MCF 10A (cell line): ENCODE measurements around the gene RFTN2. TPM values are rescaled to one million over a fixed set of nuclear protein-coding genes. Genes with fewer than 3 reads are reported as not detected.
"Not testable (repeated sequence)": the region's sequence is repeated elsewhere in the genome, so short reads cannot be mapped to it uniquely, and the experiment has no call there.

Experiments used
- BruUV-seq: library from RNA; stranded (reverse); fragments of 400-500 nt; replicated peaks from 2 replicates; lab custom pipeline; 2021; lab: Mats Ljungman, UMichigan
- CTCF ChIA-PET: fragments of 300-600 bp; sonication (Branson Sonifier 250); formaldehyde crosslinking; extraction: SDS; loops from one replicate; lab custom pipeline; 2021; ENCODE audit warnings: antibody characterized with exemption, inconsistent platforms; lab: Yijun Ruan, JAX
- POLR2A ChIA-PET: fragments of 300-600, 350-650 bp; sonication (Branson Sonifier 250); formaldehyde crosslinking; extraction: SDS; loops from one replicate; lab custom pipeline; 2020; ENCODE audit warnings: antibody characterized with exemption, inconsistent platforms; lab: Yijun Ruan, JAX
- DNase-seq: peaks from one replicate; pipeline ENCODE4 v3.0.0-alpha.2; 2018; ENCODE audit not compliant: unreplicated experiment
- H3K27ac Mint-ChIP-seq: one replicate; pipeline ENCODE4 v1.8.0; 2022; ENCODE audit warnings: mild to moderate bottlenecking, low read depth, mixed read lengths; ENCODE audit not compliant: unreplicated experiment
- H3K27me3 Mint-ChIP-seq: one replicate; pipeline ENCODE4 v1.8.0; 2022; ENCODE audit warnings: mixed read lengths; ENCODE audit not compliant: insufficient read depth, unreplicated experiment
- H3K36me3 Mint-ChIP-seq: one replicate; pipeline ENCODE4 v1.8.0; 2022; ENCODE audit warnings: mild to moderate bottlenecking, moderate library complexity, mixed read lengths; ENCODE audit not compliant: insufficient read depth, unreplicated experiment
- H3K4me1 Mint-ChIP-seq: one replicate; pipeline ENCODE4 v1.8.0; 2022; ENCODE audit warnings: mixed read lengths; ENCODE audit not compliant: insufficient read depth, unreplicated experiment
- H3K4me3 Mint-ChIP-seq: one replicate; pipeline ENCODE4 v1.8.0; 2022; ENCODE audit warnings: mild to moderate bottlenecking, moderate library complexity, mixed read lengths; ENCODE audit not compliant: unreplicated experiment
- H3K9me3 Mint-ChIP-seq: one replicate; pipeline ENCODE4 v1.8.0; 2022; ENCODE audit warnings: mixed read lengths; ENCODE audit not compliant: unreplicated experiment
- intact Hi-C: fragments of 100-400 bp; cut with micrococcal nuclease; formaldehyde crosslinking; loops from 2 replicates; pipeline ENCODE4 v1.14.1; 2022
- total RNA-seq: library from RNA; stranded (reverse); gene quantifications from 2 replicates; pipeline ENCODE4 v1.2.3, GENCODE V29; 2022
- TF ChIP-seq, protein P1 (sequence below): fragments of 200-600 bp; IDR thresholded peaks from one replicate; pipeline ENCODE4 v1.8.0; 2022; ENCODE audit warnings: antibody characterized with exemption, mild to moderate bottlenecking; ENCODE audit not compliant: unreplicated experiment

The RFTN2 gene
- total RNA-seq, 1 experiment from 2014 or later, result not detected

DNA sequence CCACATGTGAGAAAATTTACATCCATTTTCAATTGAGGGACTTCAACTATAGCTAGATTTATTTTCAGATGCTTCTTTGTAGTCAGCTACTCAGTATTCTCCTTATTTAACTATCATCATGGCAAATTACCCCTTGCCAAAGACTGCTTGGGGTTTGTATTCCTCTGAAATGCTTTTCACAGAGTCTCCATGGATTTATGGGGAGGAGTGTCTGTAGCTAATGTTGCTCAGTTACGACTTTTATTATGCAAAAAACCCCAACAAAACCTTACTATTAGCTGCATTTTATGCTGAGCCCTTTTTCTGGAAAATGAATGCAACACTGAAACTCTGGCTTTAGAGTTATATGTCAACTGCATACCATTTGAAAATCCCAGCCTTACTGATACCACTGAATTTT is 78.6 kb downstream of the RFTN2 start:
- ChIA-PET POLR2A (interaction anchor here (0.7 to 2.2 kb wide), 4 partner anchors 20 to 97 kb away, joined by 3 to 8 read pairs (median 4); partner anchors contain the start of genes HSPD1, HSPE1 and MOB4), CTCF (interaction anchor here (1.3 kb wide), 1 partner anchor 20 kb away, joined by 6 read pairs; no protein-coding TSS in a partner anchor)
- TF ChIP-seq, protein P1, sequence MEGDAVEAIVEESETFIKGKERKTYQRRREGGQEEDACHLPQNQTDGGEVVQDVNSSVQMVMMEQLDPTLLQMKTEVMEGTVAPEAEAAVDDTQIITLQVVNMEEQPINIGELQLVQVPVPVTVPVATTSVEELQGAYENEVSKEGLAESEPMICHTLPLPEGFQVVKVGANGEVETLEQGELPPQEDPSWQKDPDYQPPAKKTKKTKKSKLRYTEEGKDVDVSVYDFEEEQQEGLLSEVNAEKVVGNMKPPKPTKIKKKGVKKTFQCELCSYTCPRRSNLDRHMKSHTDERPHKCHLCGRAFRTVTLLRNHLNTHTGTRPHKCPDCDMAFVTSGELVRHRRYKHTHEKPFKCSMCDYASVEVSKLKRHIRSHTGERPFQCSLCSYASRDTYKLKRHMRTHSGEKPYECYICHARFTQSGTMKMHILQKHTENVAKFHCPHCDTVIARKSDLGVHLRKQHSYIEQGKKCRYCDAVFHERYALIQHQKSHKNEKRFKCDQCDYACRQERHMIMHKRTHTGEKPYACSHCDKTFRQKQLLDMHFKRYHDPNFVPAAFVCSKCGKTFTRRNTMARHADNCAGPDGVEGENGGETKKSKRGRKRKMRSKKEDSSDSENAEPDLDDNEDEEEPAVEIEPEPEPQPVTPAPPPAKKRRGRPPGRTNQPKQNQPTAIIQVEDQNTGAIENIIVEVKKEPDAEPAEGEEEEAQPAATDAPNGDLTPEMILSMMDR, result no peak
- no peaks in the 10 kb centered on the region for H3K9me3 Mint-ChIP-seq
- no peaks in the 10 kb centered on the region for H3K27me3 Mint-ChIP-seq
- H3K27ac Mint-ChIP-seq, result no peak overlapping the region
- BruUV-seq, result no TSS peak
- H3K4me1 Mint-ChIP-seq, result peaks cover 6% of the 10 kb centered on the region
- H3K36me3 Mint-ChIP-seq, result no peaks in the 10 kb centered on the region
- H3K4me3 Mint-ChIP-seq, result no peak overlapping the region
- no peak for DNase-seq
- intact Hi-C loops, result loop anchor here (5.0 kb wide), 1 partner anchor 79 kb away; the partner anchor contains the start of gene MOB4

DNA sequence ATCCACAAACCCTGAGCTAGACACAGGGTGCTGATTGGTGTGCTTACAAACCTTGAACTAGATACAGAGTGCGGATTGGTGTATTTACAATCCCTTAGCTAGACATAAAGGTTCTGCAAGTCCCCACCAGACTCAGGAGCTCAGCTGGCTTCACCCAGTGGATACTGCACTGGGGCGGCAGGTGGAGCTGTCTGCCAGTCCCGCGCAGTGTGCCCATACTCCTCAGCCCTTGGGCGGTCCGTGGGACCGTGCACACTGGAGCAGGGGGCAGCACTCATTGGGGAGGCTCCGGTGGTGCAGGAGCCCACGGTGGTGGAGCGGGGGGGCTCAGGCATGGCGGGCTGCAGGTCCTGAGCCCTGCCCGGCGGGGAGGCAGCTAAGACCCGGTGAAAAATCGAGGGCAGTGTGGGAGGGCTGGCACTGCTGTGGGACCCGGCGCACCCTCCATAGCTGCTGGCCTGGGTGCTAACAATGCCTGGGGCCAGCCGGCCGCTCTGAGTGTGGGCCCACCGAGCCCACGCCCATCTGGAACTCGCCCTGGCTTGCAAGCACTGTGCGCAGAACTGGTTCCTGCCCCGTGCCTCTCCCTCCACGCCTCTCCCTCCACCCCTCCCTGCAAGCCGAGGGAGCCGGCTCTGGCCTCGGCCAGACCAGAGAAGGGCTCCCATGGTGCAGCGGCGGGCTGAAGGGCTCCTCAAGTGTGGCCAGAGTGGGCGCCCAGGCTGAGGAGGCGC is 83.9 kb downstream of the RFTN2 start:
- ChIA-PET POLR2A (interaction anchor here (0.6 kb wide), 1 partner anchor 90 kb away, joined by 6 read pairs; no protein-coding TSS in a partner anchor), CTCF (interaction anchor here (1.2 kb wide), 1 partner anchor 8 kb away, joined by 3 read pairs; no protein-coding TSS in a partner anchor)
- TF ChIP-seq, protein P1, result no peak
- Mint-ChIP-seq H3K4me3 (no peak overlapping the region), H3K4me1 (no peaks in the 10 kb centered on the region), H3K9me3 (no peaks in the 10 kb centered on the region), H3K27me3 (no peaks in the 10 kb centered on the region), H3K36me3 (no peaks in the 10 kb centered on the region), H3K27ac (no peak overlapping the region)
- intact Hi-C loops, result no loop called here
- DNase-seq, result no peak
- BruUV-seq, result no TSS peak

DNA sequence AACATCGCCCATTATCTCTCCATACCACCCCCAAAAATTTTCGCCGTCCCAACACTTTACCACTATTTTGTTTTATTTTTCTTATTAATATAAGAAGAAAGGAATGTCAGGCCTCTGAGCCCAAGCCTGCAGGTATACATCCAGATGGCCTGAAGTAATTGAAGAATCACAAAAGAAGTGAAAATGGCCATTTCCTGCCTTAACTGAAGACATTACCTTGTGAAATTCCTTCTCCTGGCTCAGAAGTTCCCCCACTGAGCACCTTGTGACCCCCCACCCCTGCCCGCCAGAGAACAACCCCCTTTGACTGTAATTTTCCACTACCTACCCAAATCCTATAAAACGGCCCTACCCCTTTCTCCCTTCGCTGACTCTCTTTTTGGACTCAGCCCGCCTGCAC is 88.1 kb downstream of the RFTN2 start:
- H3K4me1 Mint-ChIP-seq, H3K27ac Mint-ChIP-seq, intact Hi-C loops, H3K9me3 Mint-ChIP-seq, H3K4me3 Mint-ChIP-seq, BruUV-seq, H3K27me3 Mint-ChIP-seq, POLR2A ChIA-PET, DNase-seq, CTCF ChIA-PET, H3K36me3 Mint-ChIP-seq: not testable (repeated sequence)

DNA sequence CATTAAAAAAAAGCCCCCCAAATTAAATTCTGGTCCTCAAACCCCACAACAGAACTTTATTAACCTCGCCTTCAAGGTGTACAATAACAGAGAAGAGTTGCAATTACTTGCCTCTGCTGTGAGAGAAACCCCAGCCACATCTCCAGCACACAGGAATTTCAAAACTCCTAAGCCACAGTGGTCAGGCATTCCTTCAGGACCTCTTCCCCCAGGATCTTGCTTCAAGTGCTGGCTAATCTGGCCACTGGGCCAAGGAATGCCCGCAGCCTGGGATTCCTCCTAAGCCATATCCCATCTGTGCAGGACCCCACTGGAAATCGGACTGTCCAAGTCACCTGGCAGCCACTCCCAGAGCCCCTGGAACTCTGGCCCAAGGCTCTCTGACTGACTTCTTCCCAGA is 95.2 kb downstream of the RFTN2 start:
- CTCF ChIA-PET, H3K36me3 Mint-ChIP-seq, H3K4me3 Mint-ChIP-seq, H3K27ac Mint-ChIP-seq, H3K27me3 Mint-ChIP-seq, DNase-seq, H3K9me3 Mint-ChIP-seq, intact Hi-C loops, POLR2A ChIA-PET, BruUV-seq: not testable (repeated sequence)
- H3K4me1 Mint-ChIP-seq, result peaks cover 12% of the 10 kb centered on the region

DNA sequence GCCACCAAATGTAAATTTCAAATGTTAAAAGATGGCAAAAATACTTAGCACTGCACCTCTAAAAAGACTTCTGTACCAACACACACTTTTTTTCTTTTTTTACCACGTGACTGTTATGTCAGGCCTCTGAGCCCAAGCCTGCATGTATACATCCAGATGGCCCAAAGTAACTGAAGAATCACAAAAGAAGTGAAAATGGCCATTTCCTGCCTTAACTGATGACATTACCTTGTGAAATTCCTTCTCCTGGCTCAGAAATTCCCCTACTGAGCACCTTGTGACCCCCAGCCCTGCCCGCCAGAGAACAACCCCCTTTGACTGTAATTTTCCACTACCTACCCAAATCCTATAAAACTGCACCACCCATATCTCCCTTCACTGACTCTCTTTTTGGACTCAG is 97.1 kb downstream of the RFTN2 start:
- intact Hi-C loops, result not testable (repeated sequence)

More for the DNA sequence above, 97.1 kb downstream of the RFTN2 start:
- not testable (repeated sequence) for H3K27ac Mint-ChIP-seq, H3K4me3 Mint-ChIP-seq, H3K9me3 Mint-ChIP-seq, BruUV-seq, H3K36me3 Mint-ChIP-seq, H3K27me3 Mint-ChIP-seq, DNase-seq
- ChIA-PET POLR2A (interaction anchor here (3.9 kb wide), 1 partner anchor 79 kb away, joined by 42 read pairs; the partner anchor contains the start of genes HSPD1 and HSPE1), CTCF (interaction anchor here (0.6 to 3.4 kb wide), 2 partner anchors 21 to 53 kb away, joined by 3 to 13 read pairs; no protein-coding TSS in a partner anchor)
- H3K4me1 Mint-ChIP-seq, result peaks cover 12% of the 10 kb centered on the region
